Right renal cortex interstitium (tissue), 3 donors: Measurements from ENCODE around the gene ADGRF5. TPM values are rescaled to one million over a fixed set of nuclear protein-coding genes. Genes with fewer than 3 reads are reported as not detected.
A peak's percentile ranks its signal among the peaks of the same experiment; 100 is the strongest.
"Not testable (repeated sequence)": the region's sequence is repeated elsewhere in the genome, so short reads cannot be mapped to it uniquely, and the experiment has no call there.

Experiments
- DNase-seq, 3 donors: peaks; one replicate each; pipeline ENCODE4 v3.0.0-alpha.2; 2013; ENCODE audit warnings: low read depth in 3 of 3, low spot score in 2 of 3
- polyA plus RNA-seq, 3 donors: library from polyadenylated mRNA; unstranded; fragments of 120-200 nt; gene quantifications; one replicate each; pipeline ENCODE4 v1.2.1, GENCODE V29; 2013; ENCODE audit not compliant: insufficient read length in 3 of 3

ADGRF5 gene
- polyA plus RNA-seq, 3 donors = 31.0 to 34.0 (median 32.4) TPM

DNA sequence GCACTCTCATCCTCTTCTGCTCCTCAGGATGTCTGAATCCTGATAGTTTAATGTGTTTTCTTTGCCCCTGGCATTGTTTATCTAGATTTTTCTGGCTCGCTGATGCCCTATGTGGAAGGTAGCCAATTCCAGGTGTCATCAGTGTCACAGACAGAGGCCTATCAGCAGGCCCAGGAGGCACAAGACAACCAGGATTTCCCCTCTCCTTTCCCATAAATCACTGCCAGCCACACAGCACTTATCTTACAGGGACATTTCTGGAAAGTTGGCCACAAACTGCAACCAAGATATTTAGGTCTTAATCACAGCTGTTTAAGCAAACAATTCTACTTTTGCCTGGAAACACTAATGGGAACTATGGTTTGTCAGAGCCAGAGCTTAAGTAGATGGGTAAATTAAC is 28.1 kb downstream of the ADGRF5 start:
- no peak for DNase-seq

DNA sequence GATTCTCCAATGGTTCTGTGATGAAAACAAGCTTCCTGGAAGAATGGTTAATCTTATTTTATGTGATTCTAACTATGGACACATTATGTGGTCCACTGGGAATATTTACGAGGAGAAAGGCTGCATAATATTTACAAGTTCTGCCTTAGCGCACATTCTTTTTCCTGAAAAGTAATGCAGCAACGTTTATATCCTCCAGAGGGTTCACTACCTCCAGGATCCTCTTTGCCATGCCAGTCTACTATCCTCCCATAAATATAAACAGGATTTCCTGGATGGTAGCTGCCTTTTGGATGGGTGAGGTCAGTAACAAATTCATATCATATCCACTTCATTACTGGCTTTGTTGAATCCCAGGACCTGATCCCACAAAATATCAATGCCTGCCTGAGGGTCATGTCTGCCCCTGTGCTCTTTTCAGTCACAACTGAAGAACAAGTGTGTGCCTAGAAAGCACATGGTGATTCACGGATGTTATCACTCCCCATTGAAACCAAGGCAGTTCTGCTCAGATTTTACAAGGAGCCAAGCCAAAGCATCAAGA is 30.4 kb downstream of the ADGRF5 start:
- DNase-seq = no peak

DNA sequence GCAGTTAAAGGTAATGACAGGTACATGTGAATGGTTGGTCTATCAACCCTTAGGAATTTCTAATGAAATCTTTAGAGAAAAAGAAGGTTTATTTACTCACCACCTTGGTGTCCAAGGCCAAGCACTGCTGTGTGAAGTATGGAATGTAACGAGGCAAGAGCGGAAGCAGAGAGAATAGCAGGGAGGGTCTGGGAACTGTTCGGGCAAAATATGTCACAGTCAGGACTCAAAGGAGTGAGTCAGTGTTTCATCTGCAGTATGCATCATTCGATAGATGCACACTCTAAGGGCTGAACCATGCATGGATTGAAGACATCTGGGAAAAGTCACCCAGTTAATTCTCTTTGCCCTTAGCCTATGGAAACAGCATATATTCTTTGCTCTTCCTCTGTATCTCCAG is 33.2 kb downstream of the ADGRF5 start:
- DNase-seq = no peak

DNA sequence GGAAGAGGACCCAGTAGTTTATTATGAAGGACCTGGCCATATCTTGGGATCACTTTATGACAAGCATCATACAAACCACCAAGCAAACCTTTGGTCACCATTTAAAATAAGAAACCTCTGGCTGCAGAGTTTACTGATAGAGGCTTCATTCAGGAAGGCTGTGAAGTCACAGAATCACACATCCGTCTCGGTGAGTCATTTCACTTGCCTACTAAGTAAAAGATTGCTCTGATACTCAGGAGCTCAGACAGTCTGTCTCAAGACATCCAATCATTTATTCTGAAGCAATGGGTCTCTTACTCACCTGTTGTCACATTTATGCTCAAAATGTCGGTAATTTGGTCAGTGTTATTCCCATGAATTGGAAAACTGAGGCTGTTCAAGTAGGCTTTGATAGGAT is 33.7 kb downstream of the ADGRF5 start:
- DNase-seq = no peak

DNA sequence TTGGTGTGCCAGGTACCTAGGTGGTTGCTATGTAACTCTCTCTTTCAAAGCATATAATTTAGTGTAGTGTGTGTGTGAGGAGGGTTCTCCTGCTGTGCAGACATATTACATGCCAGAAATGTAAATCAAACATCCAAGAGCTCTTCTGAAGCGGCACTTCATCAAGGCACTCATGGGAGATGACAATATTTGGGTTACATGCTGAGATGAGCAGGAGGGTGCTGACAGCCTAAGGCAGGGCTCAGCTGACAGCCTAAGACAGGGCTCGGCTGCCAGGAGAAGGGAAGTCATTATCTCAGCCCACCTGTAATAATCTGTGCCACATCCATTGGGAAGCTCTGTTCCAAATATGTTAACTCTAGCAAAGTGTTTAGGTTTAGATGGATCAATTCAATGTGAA is 39.1 kb downstream of the ADGRF5 start:
- no peak for DNase-seq

DNA sequence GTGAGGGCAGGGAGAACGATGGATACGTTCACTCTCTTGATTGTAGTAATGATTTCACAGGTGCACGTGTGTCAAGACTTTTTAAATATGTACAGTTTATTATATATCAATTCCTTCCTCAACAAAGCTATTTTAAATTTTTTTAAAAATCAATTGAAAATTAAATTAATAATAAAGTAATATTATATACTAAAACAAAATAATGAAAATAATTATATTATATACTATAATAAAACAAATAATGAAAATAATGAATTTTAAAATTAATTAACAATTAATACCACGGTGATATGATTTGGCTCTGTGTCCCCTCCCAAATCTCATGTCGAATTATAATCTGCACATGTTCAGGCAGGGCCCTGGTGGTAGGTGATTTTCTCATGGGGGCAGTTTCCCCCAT is 42.7 kb downstream of the ADGRF5 start:
- no peak for DNase-seq

DNA sequence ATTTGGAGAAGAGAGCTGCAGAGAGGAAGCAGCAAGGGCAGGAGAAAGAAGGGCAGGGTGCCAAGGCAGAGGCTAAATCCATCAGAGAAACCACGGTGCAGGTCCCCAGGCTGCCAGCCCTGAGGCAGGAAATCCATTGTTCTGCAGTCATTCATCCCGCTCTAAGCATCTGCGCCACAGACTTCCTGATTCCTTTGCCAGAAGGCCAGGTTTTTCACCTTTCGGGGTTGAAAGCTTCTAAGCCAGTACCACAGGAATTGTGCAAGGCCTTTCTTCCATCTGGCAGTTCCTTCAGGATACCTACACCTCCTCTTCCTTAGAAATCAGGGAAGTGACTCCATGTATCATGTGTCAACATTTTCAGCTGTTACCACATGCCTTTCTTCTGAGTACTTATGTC is 45.6 kb downstream of the ADGRF5 start:
- DNase-seq = no peak

DNA sequence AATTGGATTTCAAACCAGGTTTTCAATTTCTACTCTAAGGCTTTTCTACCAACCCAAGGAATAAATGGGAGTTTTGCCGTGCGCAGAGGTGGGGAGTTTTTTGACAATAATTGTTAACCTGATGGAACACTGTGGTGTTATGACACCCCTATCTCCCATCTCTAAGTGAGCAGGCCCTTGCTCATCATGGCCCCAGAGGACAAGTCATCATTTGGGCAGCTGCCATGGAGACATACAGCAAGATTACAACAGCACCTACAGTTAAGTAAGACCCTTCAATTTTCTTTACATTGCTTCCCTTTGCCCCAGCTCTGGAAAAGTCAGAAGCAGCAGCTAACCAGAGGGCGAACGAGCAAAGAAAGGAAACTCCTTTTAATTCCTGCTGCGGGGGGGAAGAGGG is 54.3 kb downstream of the ADGRF5 start:
- DNase-seq = no peak

DNA sequence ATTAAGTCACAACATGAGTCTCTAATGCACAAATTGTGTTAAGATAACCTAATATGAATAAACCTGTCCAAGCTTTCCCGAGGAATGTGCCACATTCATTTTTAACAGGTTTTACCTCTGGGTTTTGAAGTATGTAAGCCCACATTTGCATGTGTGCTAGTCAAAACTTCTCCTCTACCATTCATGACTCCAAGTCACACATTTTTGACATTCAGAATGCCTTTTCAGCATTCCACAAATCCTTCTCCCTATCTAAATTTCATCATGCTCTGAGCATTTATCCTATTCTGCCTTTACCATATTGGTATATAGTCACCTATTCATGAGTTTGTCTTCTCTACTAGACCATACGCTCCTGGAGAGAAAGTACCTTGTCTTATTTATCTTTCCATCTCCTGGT is 56.5 kb downstream of the ADGRF5 start:
- DNase-seq = no peak

DNA sequence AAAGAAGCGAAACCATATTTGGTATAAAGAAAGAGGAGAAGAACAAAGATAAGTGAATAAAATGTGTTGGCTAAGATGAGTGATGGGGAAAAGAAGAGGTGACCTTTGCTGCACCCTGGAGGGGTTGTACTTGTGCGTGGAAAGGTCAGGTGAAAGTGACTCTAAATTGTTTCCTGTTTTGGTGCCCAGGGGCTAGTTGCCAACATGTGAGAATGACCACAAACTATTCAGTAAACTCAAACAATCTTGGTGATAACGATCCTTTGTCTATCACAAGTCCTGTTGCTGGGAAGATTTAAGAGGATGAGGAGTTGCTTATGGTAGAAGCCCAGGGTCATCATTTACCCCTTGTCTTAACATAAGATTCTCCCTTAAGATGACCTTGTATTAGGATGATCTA is 57.9 kb downstream of the ADGRF5 start:
- no peak for DNase-seq

DNA sequence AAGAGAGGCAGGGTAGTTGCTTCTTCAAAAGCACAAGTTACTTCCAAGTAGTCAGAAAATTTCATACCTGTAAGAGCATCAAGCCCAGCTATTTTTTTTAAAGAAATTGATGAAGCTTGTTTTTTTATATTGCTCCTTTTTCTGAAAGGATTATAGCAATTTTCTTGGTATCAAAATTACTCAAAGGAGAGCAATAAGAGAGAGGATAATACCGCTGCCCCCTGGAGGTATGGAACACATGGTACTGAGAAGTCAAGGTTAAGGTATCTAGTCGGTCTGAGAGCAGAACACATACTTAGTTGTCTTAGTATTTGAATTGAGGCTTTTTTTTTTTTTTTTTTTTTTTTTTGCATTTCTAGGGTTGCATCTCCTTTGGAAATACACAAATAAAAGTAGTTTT is 59.4 kb downstream of the ADGRF5 start:
- DNase-seq = no peak

DNA sequence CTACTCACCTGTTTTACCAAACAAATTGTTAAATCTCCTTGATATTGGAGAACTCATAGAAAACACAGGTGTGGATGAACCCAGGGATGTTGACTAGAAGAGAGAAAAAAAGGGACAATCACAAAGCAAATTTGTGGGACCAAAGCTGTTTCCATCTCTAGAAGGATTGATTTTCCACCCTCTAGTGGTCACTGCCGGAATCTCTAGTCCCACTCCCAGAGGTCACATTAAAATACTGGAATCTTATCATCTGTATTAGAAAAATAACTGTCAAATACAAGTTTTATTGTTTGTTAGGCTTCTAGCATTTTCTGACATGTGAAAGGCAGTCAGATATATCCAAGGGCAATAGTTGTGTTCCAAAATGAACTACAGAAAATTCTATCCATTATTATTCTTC is 65.8 kb downstream of the ADGRF5 start:
- not testable (repeated sequence) for DNase-seq

DNA sequence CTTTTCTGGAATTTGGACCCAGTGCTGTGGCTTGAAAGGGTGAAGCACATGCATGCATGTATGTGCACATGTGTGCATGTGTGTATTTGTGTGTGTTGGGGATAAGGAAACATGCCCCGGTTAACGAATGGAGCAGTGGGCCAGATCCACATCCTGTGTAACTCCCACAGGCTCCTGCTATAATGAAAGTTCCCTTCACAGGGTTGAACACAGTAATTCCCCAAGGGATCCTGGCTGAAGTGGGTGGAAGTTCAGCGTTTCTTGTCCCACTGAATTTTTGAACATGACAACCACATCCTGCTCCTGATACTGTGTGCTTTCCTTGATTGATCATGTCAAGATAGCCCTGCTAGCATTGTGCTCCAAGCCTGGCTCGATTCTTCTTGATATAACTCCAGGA is 70.2 kb downstream of the ADGRF5 start:
- not testable (repeated sequence) for DNase-seq

DNA sequence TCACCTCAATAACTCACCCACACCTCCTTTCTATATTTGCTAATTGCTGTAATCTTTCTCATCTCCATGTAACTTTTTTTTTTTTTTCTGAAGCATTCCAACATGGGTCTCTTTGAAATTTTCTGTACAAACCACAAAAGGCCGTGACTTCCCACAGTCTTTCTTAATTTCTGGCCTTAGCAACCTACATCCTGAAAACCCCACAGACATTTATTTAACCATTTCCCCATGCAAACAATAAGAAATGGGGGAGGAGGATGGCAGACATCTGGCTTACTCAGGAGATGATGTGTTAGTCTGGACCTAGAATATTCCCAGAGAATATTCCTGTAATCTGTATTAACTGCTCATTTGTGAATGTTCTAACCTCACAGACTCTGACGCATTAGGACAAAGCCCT is 70.9 kb downstream of the ADGRF5 start:
- DNase-seq = no peak

DNA sequence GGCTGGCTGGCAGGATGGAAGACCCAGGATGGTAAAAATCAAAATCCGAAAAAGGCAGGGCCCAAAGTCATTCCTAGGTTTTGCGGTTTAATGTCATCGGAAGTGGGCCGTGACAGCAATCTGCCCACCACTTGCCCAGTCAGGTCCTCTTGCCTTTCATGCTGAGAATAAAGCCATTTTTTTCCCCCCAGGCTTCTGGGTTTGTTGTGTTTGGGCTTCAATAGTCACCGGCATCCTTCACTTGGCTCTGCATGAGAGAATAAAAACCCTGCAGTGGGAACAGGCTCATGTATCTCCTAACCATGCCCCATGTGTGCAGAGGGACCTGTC is 72.4 kb downstream of the ADGRF5 start:
- no peak for DNase-seq

DNA sequence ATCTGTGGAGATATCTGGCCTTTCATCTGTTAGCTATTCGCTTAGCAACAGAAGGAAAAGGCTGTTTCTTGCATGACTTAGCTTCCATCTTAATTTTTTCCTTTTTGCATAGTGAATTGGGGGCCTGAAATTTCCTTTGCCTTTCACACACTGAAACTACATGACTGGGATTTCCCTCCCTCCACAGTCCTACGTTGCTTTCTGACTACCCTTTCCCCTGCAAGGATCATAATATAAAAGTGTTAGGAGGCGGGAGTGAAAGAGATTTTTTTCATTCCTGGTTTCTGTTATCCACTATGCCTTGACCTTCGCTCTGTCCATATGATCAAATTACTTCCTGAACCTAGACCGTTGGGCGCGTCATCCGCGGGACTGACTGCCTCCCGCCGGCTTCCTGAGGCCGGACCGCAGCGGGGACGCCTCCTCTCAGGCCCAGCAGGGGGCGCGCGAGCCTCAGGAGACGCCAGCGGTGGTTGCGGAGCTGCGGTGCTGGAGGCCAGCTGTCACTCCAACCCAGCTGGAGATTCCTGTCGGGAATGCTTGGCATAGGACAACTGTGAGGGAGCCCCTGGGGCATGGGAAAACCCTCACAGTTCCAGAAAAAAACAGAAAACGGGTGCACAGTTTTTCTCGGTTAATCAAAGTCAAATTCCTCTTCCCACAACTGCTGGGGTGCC is 72.9 kb downstream of the ADGRF5 start:
- peak; percentile 43 to 69 (median 56) for DNase-seq

DNA sequence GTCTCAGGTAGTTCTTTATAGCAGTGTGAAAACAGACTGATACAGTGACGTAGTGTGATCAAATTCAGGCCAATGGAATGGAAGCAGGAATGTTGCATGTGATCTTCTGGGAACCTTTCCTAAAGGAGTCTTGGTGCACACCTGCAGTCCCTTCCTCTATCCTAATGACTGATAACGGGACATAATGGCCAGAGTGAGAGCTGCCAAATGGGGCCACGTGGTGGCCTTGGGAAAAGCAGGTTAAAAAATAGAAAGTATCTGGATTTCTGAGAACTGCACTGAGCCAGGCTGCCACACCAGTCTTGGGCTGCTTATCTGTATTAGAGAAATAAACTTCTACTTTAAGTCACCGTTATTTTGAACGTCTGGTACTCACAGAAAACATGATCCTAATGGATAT is 76.6 kb downstream of the ADGRF5 start:
- no peak for DNase-seq

DNA sequence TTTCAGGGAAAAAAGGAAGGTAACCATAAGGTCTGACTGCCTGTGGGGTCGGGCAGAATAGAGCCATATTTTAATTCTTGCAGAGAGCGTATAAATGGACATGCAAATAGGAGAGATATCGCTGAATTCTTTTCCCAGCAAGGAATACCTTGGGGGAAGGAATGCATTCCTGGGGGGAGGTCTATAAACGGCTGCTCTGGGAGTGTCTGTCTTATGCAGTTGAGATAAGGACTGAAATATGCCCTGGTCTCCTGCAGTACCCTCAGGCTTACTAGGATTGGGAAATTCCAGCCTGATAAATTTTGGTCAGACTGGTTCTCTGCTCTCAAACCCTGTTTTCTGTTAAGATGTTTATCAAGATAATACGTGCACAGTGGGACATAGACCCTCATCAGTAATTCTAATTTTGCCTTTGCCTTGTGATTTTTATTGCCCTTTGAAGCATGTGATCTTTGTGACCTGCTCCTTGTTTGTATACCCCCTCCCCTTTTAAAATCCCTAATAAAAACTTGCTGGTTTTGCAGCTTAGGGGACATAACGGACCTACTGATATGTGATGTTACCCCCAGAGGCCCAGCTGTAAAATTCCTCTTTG is 79.4 kb downstream of the ADGRF5 start:
- DNase-seq = not testable (repeated sequence)

DNA sequence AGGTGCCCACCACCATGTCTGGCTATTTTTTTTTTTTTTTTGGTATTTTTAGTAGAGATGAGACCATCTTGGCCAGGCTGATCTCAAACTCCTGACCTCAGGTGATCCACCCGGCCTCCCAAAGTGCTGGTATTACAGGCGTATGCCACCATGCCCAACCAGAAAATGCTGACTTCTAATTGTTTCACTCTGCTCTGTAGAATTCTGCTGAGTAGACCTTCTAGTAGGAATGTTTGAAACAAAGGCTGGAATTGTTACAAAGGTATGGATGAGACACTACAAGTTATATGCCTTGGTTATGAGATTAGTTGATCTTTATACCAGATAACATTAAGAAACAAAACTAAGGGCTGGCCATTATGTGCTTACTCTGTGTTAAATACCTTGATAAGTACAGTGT is 83.7 kb downstream of the ADGRF5 start:
- DNase-seq = no peak

DNA sequence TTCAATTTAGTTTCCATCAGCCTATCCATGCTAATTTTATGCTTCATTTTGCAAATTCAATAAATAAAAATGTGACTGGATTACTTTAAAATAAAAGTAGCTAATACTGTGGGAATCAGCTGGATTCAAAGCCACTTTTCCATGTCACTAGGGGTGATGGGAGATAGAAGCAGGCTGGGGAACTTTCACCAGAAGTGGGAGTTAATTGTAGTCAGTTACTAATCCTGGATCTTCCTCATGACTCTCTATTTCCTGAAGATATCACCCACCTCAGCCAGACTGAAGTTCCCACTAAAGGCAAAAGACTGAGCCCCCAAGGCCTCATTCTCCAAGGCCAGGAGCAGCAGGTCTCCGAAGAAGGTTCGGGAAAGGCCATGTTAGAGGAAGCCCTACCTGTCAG is 86.7 kb downstream of the ADGRF5 start:
- not testable (repeated sequence) for DNase-seq

DNA sequence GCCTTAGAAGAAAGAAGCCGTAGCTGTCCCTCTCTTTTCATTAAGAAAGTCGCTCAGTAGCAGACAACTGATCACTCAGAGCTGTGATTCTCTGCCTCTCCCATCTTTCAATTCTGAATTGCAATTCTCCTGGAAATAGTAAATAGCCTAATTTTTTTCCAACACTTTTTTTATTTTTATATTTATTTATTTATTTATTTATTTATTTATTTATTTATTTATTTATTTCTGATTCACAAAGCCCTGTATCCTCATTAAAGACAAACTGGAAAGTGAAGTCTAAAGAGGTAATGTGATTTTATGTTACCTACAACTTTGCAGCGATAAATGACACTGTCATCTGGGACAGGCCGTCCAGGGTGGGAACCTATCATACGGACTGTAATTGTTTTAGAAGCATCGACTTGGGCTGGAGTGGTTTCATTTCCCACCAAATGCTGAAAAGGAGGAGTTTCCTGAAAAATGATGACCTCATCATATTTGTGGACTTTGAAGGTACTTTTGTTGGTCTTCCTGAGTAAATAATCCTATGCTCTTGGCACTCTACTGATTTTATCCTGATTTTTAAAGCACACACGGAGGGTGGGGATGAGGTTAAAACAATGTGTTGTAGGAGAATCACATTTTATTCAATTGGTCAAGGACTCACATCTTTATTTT is 87.4 kb downstream of the ADGRF5 start:
- DNase-seq = not testable (repeated sequence)

DNA sequence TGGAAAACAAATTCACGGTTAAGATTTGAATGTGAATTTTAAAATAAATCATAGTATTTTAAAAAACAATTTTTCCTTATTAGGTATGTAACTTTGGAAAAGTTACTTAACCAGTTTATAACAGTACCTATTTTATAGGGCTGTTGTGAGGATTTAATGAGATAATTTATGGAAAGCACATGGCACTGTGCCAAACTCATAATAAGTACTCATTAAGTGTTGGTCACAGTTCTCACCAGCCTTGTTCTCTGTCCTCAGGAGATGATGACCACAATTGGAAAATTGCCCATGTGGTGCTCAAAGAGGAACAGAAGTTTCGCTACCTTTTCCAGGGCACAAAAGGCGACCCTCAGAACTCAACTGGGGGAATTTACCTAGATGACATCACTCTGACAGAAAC is 88.9 kb downstream of the ADGRF5 start:
- DNase-seq = no peak
